ENCODE results near the gene PRIM2. TPM values are rescaled to one million over a fixed set of nuclear protein-coding genes. Genes with fewer than 3 reads are reported as not detected.
A peak's percentile ranks its signal among the peaks of the same experiment; 100 is the strongest.
"Not testable (repeated sequence)": the region's sequence is repeated elsewhere in the genome, so short reads cannot be mapped to it uniquely, and the experiment has no call there.

The PRIM2 gene
- total and polyA plus RNA-seq, 2 experiments from 2014 or later = 5.1 to 17.3 TPM

DNA sequence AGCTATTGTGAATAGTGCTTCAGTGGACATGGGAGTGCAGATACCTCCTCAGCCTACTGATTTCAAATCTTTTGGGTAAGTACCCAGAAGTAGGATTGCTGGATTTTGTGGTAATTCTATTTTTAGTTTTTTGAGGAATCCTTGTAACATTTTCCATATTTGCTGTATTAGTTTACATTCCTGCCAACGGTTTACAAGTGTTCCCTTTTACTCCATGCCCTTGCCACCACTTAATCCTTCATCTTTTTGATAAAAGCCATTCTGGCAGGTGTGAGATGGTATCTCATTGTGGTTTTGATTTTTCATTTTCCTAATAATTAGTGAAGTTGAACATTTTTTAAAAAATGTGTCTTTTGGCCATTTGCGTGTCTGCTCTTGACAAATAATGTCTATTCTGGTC, 125.8 kb downstream of the PRIM2 start:
- DNase-seq (ENCODE audit: low spot score); H3K4me2 ChIP-seq; H3K27me3 ChIP-seq; H3K9me2 ChIP-seq (replicated peaks; ENCODE audit: insufficient read depth); H3K4me1 ChIP-seq (ENCODE audit: insufficient read depth); H4K20me1 ChIP-seq (ENCODE audit: insufficient read depth, poor library complexity, severe bottlenecking); H3K4me3 ChIP-seq; H3K79me2 ChIP-seq; H3K27ac ChIP-seq; H2AFZ ChIP-seq; H3K36me3 ChIP-seq (replicated peaks; ENCODE audit: insufficient read depth, low read depth); H3K9me3 ChIP-seq (ENCODE audit: low read depth): not testable (repeated sequence)
- WGBS (ENCODE audit: low lambda C conversion rate, missing lambda C conversion rate) = 86% methylated on average over 2 of the region's 2 CpGs

DNA sequence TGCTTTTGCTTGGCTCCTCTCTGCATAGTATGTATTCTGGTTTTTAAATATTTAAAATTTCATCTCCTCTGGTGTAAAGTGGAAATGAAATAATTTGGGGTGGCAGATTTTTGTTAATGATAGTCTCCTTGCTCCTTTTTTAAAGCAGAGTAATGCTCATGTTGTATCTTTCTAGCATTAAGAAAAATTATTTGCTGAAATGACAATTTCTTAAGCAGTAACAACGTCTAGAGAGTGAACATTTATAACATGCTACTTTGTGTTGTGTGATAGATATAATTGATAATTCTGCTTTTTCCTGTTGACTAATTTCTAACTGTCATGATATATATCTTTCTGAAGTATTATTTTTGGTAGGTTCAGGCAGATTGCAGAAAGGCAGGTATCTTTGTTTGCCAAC, 127.4 kb downstream of the PRIM2 start:
- not testable (repeated sequence) for H4K20me1 ChIP-seq (ENCODE audit: insufficient read depth, poor library complexity, severe bottlenecking); H3K9me2 ChIP-seq (replicated peaks; ENCODE audit: insufficient read depth); H3K4me2 ChIP-seq; DNase-seq (ENCODE audit: low spot score); H3K4me3 ChIP-seq; H3K4me1 ChIP-seq (ENCODE audit: insufficient read depth); H3K27ac ChIP-seq; H3K36me3 ChIP-seq (replicated peaks; ENCODE audit: insufficient read depth, low read depth); H3K27me3 ChIP-seq; H3K9me3 ChIP-seq (ENCODE audit: low read depth); H2AFZ ChIP-seq; H3K79me2 ChIP-seq
- WGBS (ENCODE audit: low lambda C conversion rate, missing lambda C conversion rate) = 89% methylated on average over 1 of the region's 1 CpG

DNA sequence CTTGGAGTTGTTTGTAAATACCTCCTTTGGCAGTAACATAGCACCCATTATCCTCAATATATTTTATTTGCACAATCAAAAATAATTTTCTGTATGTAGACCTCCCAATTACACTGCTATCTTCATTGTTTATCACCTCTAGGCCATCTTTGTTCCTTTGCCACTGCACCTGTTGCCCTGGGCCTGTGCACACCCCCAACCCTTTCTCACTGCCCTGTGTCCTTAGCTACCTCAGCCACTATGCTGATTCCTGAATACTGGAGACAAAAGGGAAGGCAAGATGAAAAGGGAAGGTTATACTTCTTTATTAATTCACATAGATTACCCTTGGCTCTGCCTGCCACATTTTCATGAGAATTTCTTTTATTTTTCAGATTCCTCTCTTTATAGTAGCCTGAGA, 127.9 kb downstream of the PRIM2 start:
- not testable (repeated sequence) for H3K36me3 ChIP-seq (replicated peaks; ENCODE audit: insufficient read depth, low read depth); H3K4me2 ChIP-seq; H3K27ac ChIP-seq; H4K20me1 ChIP-seq (ENCODE audit: insufficient read depth, poor library complexity, severe bottlenecking); DNase-seq (ENCODE audit: low spot score); H2AFZ ChIP-seq; H3K79me2 ChIP-seq; H3K4me1 ChIP-seq (ENCODE audit: insufficient read depth); H3K4me3 ChIP-seq; H3K9me3 ChIP-seq (ENCODE audit: low read depth); H3K27me3 ChIP-seq; H3K9me2 ChIP-seq (replicated peaks; ENCODE audit: insufficient read depth)

DNA sequence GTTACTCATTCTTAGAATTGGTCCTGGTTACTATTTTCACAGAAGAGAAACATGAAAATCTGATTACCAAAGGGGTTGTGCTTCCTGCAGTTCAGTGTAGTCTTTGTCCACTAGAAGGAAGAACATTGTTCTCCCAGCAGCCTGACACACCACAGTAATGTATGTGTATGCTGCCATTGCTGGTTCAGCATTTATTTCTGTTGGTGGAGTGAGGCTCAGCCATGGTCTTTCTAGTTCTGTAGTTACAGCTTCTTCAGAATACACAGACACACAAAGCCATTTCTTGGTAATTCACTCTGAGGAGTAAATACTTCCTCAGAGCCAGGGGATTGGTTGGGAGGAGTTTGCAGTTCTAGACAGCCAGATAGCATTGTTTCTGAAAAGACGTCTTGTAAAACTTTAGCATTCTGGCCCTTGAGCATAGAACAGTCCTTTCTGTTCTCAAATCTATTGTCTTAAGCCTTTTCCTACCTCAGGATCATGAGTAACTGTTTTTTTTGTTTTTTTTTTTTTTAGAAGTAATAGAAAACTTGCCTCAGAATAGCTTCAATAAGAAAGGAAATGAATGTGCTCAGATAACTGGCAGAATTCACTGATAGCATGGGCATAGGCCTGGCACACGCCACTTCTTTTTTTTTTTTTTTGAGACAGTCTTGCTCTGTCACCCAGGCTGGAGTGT, 128.5 kb downstream of the PRIM2 start:
- H2AFZ ChIP-seq = peak overlapping the region; percentile 16
- H3K4me3 ChIP-seq; H3K27ac ChIP-seq; H3K79me2 ChIP-seq; H3K4me2 ChIP-seq; H3K9me2 ChIP-seq (replicated peaks; ENCODE audit: insufficient read depth); DNase-seq (ENCODE audit: low spot score); H3K36me3 ChIP-seq (replicated peaks; ENCODE audit: insufficient read depth, low read depth); H3K9me3 ChIP-seq (ENCODE audit: low read depth); H3K4me1 ChIP-seq (ENCODE audit: insufficient read depth); H4K20me1 ChIP-seq (ENCODE audit: insufficient read depth, poor library complexity, severe bottlenecking); H3K27me3 ChIP-seq: not testable (repeated sequence)
- WGBS (ENCODE audit: low lambda C conversion rate, missing lambda C conversion rate) = 73% methylated on average over 2 of the region's 2 CpGs

DNA sequence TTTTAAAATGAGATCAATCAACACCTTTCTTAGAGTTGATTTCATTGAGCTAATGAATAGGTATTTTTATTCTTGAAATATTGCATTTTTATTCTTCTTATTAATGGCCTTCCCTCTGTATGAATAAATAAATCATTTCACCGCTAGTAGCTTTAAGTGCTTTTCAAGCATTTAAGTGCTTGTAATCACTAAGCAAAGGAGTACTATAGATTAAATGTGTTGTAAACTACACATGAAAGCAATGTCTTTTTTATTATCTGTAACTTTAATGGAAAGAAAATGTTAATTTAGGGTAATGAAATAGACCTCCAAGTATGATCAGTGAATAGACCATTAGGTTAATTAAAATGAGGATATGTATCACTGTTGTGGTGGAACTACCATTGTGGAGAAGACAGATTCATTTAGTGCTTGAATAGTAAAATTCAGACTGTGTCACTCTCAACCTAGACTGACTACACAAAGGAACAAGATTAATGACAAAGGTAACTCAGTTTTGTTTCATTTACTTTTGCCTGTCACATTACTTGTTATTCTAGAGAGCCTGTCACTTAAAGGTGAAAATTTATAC, 132.2 kb downstream of the PRIM2 start:
- not testable (repeated sequence) for H3K9me3 ChIP-seq (ENCODE audit: low read depth); H3K27ac ChIP-seq; H2AFZ ChIP-seq; DNase-seq (ENCODE audit: low spot score); H3K79me2 ChIP-seq; H3K4me2 ChIP-seq; H4K20me1 ChIP-seq (ENCODE audit: insufficient read depth, poor library complexity, severe bottlenecking); H3K27me3 ChIP-seq; H3K4me3 ChIP-seq; H3K36me3 ChIP-seq (replicated peaks; ENCODE audit: insufficient read depth, low read depth); H3K4me1 ChIP-seq (ENCODE audit: insufficient read depth); H3K9me2 ChIP-seq (replicated peaks; ENCODE audit: insufficient read depth)
- WGBS (ENCODE audit: low lambda C conversion rate, missing lambda C conversion rate) = 87% methylated on average over 1 of the region's 1 CpG

DNA sequence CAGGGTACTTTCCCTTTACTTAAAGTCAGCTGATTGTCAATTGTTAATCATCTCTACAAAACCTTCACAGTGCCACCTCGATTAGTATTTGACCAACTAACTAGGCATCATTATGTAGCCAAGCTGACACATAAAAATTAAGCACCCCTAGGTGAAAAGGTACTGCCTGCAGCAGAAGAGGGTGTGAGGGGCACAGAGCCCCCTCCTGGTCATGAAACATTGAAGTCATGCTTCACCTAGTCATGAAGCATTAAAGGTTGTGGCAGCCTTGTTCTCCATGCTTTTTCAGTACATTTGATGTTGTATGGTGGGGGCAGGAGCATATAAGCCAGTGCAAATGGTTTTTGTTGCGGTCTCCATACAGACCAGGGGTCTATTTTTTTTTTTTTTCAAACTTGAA, 142.4 kb downstream of the PRIM2 start:
- H3K4me3 ChIP-seq; H3K79me2 ChIP-seq; H3K9me3 ChIP-seq (ENCODE audit: low read depth); H3K4me2 ChIP-seq; H4K20me1 ChIP-seq (ENCODE audit: insufficient read depth, poor library complexity, severe bottlenecking); H3K4me1 ChIP-seq (ENCODE audit: insufficient read depth); H3K9me2 ChIP-seq (replicated peaks; ENCODE audit: insufficient read depth); H3K36me3 ChIP-seq (replicated peaks; ENCODE audit: insufficient read depth, low read depth); DNase-seq (ENCODE audit: low spot score); H3K27me3 ChIP-seq; H2AFZ ChIP-seq; H3K27ac ChIP-seq: not testable (repeated sequence)
- WGBS (ENCODE audit: low lambda C conversion rate, missing lambda C conversion rate) = 92% methylated on average over 2 of the region's 2 CpGs

DNA sequence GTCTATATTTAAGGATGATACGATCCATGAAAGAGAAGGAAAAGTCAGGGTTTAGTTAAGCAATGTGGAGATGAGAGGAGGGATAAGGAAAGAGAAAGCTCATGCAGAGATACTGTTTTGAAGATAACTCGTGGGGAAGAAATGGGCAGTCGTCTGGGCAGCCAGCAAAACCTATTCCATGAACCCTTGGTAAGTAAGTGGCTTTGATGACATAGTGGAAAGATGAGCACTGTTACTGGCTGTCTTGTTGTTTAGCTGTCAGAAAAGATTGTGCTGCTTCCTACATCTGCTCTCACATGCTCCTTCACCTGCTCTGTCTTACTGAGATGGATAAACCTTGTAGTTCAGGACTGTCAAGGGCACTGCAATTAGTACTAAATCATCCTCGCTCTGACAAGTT, 143.6 kb downstream of the PRIM2 start:
- not testable (repeated sequence) for H3K4me2 ChIP-seq; H3K27ac ChIP-seq; H3K9me2 ChIP-seq (replicated peaks; ENCODE audit: insufficient read depth); H4K20me1 ChIP-seq (ENCODE audit: insufficient read depth, poor library complexity, severe bottlenecking); H3K4me3 ChIP-seq; H3K27me3 ChIP-seq; H3K9me3 ChIP-seq (ENCODE audit: low read depth); H3K36me3 ChIP-seq (replicated peaks; ENCODE audit: insufficient read depth, low read depth); H3K4me1 ChIP-seq (ENCODE audit: insufficient read depth); DNase-seq (ENCODE audit: low spot score); H2AFZ ChIP-seq; H3K79me2 ChIP-seq
- WGBS (ENCODE audit: low lambda C conversion rate, missing lambda C conversion rate) = 42% methylated on average over 4 of the region's 4 CpGs

DNA sequence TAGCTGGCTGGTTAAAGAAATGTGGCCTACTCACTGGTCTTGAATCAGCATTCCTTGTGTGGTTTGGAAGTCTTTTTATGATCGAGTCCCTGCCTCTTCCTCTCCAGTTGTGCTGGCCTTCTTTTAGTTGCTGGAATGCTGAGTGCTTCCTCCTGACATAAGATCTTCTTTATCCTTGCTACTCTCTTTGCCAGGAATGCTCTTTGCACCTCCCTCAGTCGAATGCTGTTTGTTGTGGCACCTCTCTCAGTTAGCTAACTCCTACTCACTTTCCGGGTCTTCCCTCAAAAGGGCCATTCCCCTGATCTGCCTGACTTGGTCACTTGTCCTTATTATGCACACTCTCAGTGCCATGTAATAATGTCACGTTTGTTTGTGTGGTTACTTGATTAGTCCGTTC, 146.4 kb downstream of the PRIM2 start:
- H3K79me2 ChIP-seq; DNase-seq (ENCODE audit: low spot score); H2AFZ ChIP-seq; H3K9me2 ChIP-seq (replicated peaks; ENCODE audit: insufficient read depth); H3K4me1 ChIP-seq (ENCODE audit: insufficient read depth); H3K9me3 ChIP-seq (ENCODE audit: low read depth); H4K20me1 ChIP-seq (ENCODE audit: insufficient read depth, poor library complexity, severe bottlenecking); H3K27me3 ChIP-seq; H3K27ac ChIP-seq; H3K4me3 ChIP-seq; H3K36me3 ChIP-seq (replicated peaks; ENCODE audit: insufficient read depth, low read depth); H3K4me2 ChIP-seq: not testable (repeated sequence)
- 70% methylated on average over 5 of the region's 5 CpGs for WGBS (ENCODE audit: low lambda C conversion rate, missing lambda C conversion rate)

DNA sequence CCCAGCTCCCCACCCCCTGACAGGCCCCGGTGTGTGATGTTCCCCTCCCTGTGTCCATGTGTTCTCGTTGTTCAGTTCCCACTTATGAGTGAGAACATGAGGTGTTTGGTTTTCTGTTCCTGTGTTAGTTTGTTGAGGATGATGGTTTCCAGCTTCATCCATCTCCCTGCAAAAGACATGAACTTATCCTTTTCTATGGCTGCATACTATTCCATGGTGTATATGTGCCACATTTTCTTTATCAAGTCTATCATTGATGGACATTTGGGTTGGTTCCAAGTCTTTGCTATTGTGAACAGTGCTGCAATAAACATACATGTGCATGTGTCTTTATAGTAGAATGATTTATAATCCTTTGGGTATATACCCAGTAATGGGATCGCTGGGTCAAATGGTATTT, 148.5 kb downstream of the PRIM2 start:
- not testable (repeated sequence) for H3K9me2 ChIP-seq (replicated peaks; ENCODE audit: insufficient read depth); H3K27me3 ChIP-seq; H4K20me1 ChIP-seq (ENCODE audit: insufficient read depth, poor library complexity, severe bottlenecking); H3K9me3 ChIP-seq (ENCODE audit: low read depth); H2AFZ ChIP-seq; DNase-seq (ENCODE audit: low spot score); H3K36me3 ChIP-seq (replicated peaks; ENCODE audit: insufficient read depth, low read depth); H3K27ac ChIP-seq; H3K4me1 ChIP-seq (ENCODE audit: insufficient read depth); H3K4me3 ChIP-seq; H3K79me2 ChIP-seq; H3K4me2 ChIP-seq
- WGBS (ENCODE audit: low lambda C conversion rate, missing lambda C conversion rate) = 91% methylated on average over 3 of the region's 3 CpGs

Data from hepatocyte (in vitro differentiated cells).